ENCODE data around the gene PPP1R9A. TPM values are rescaled to one million over a fixed set of nuclear protein-coding genes. Genes with fewer than 3 reads are reported as not detected.

Gene PPP1R9A
- total and polyA plus RNA-seq, 10 of the 15 experiments (the other 5 are each of a cell fraction or from before 2014, with no cell fraction given), result 0.04 to 0.12 TPM; not detected in 8

DNA sequence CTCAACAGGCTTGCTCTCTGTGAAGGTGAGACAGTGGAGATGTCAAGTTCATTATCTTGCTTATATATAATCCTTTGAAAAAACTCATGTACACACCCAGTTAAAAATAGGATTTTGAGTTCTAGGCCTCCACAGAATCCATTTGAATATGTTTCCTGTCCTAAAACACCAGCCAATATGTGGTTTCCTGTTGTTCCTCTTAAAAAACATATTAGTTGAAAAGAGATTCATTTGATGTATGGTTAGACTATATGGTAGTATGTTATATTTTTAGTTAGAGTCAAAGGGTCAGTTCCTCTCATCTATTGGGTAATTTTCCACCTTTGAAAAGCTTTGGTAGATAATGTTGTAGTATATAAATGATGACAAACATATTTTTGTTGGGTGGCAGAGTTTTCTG, 16.0 kb downstream of the PPP1R9A start:
- Histone ChIP-seq H2AFZ (ENCODE audit: control insufficient read depth, low read depth, low read length) (no peak overlapping the region), H3K9me3 (replicated peaks; ENCODE audit: control insufficient read depth, insufficient read depth, low read length) (no peaks in the 10 kb centered on the region), H3K4me3 (no peak overlapping the region), H3K9ac (ENCODE audit: control insufficient read depth, insufficient read depth, low read length) (no peak overlapping the region), H3K27ac (ENCODE audit: control insufficient read depth, insufficient read depth) (no peak overlapping the region), H3K4me2 (ENCODE audit: control insufficient read depth, insufficient read depth) (no peak overlapping the region), H4K20me1 (ENCODE audit: control insufficient read depth, insufficient read depth) (no peaks in the 10 kb centered on the region), H3K27me3 (replicated peaks in 1 of 2; ENCODE audit: control insufficient read depth in 2 of 2, insufficient read depth in 2 of 2, low read length in 1 of 2) (no peaks in the 10 kb centered on the region), H3K36me3 (ENCODE audit: control insufficient read depth in 2 of 2, insufficient read depth in 2 of 2, low read length in 1 of 2) (no peaks in the 10 kb centered on the region), H3K79me2 (ENCODE audit: control insufficient read depth, insufficient read depth, low read length) (no peaks in the 10 kb centered on the region), H3K4me1 (ENCODE audit: control insufficient read depth, insufficient read depth, low read length) (no peaks in the 10 kb centered on the region)
- ChIA-PET RAD21 (ENCODE audit: unreplicated experiment) (no interaction called here), SMC1A (ENCODE audit: uncharacterized antibody, unreplicated experiment) (no interaction called here), POLR2A (no interaction called here), CTCF (no interaction called here)
- TF ChIP-seq HDAC2 (IDR thresholded peaks at IDR 0.05) (no peak), POU2F2 (IDR thresholded peaks at IDR 0.05; ENCODE audit: borderline replicate concordance, low read depth, low read length) (no peak), E2F8 (IDR thresholded peaks at IDR 0.05; ENCODE audit: low read depth, partially characterized antibody) (no peak), POLR2A (IDR thresholded peaks at IDR 0.05; ENCODE audit: low read depth, low read length) (no peak), ZNF217 (IDR thresholded peaks at IDR 0.05) (no peak), HDAC6 (IDR thresholded peaks at IDR 0.05; ENCODE audit: unreplicated experiment) (no peak), ATF7 (IDR thresholded peaks at IDR 0.05; ENCODE audit: low read depth) (no peak), ATF2 (IDR thresholded peaks at IDR 0.05; ENCODE audit: low read length) (no peak), SUPT20H (IDR thresholded peaks at IDR 0.05; ENCODE audit: borderline replicate concordance, control insufficient read depth, low read depth, low read length) (no peak)
- in situ Hi-C loops (cut with MboI) (no loop called here), intact Hi-C loops (cut with micrococcal nuclease; ENCODE audit: unreplicated experiment) (no loop called here)
- no peak for ATAC-seq
- no peak for DNase-seq (ENCODE audit: low read depth, low spot score)
- FAIRE-seq, result no peak
- BruUV-seq (replicated peaks), result no TSS peak

Measured in GM12878 (cell line).